A673 (cell line): ENCODE measurements around the gene C11orf87. TPM values are rescaled to one million over a fixed set of nuclear protein-coding genes. Genes with fewer than 3 reads are reported as not detected.

Experiments used
- BruUV-seq: library from RNA; stranded (reverse); fragments of 400-500 nt; replicated peaks from 2 replicates; lab custom pipeline; 2021; lab: Mats Ljungman, UMichigan
- CTCF ChIA-PET: fragments of 300-600 bp; sonication (Branson Sonifier 250); formaldehyde crosslinking; loops from one replicate; lab custom pipeline; 2022; ENCODE audit warnings: antibody characterized with exemption; lab: Charles Lee
- POLR2A ChIA-PET: fragments of 300-600 bp; sonication (Branson Sonifier 250); formaldehyde crosslinking; loops from one replicate; lab custom pipeline; 2022; ENCODE audit warnings: antibody characterized with exemption; ENCODE audit not compliant: low non-redundant PET; lab: Charles Lee
- DNase-seq: peaks from one replicate; pipeline ENCODE4 v3.0.0-alpha.2; 2015; ENCODE audit warnings: low spot score
- H3K27ac ChIP-seq: fragments of 200-600 bp; sonication (generic); 2 replicates; pipeline ENCODE4 v1.5.1; 2016; ENCODE audit warnings: mixed run types, low read depth, mild to moderate bottlenecking, mixed read lengths, antibody characterized with exemption, low read length; ENCODE audit not compliant: poor library complexity, severe bottlenecking
- H3K27me3 ChIP-seq: fragments of 200-600 bp; sonication (generic); replicated peaks from 2 replicates; pipeline ENCODE4 v1.6.1; 2017; ENCODE audit warnings: mixed run types, low read depth, mild to moderate bottlenecking, mixed read lengths, antibody characterized with exemption, low read length; ENCODE audit not compliant: insufficient read depth, poor library complexity
- H3K36me3 ChIP-seq: fragments of 200-600 bp; sonication (generic); 2 replicates; pipeline ENCODE4 v1.6.1; 2016; ENCODE audit warnings: mixed run types, mild to moderate bottlenecking, mixed read lengths, antibody characterized with exemption, low read length; ENCODE audit not compliant: insufficient read depth, poor library complexity, severe bottlenecking
- H3K4me1 ChIP-seq: fragments of 200-600 bp; sonication (generic); 2 replicates; pipeline ENCODE4 v1.6.1; 2017; ENCODE audit warnings: mixed run types, mild to moderate bottlenecking, mixed read lengths, antibody characterized with exemption, low read length; ENCODE audit not compliant: insufficient read depth, poor library complexity, severe bottlenecking
- H3K4me3 ChIP-seq: fragments of 200-600 bp; sonication (generic); 2 replicates; pipeline ENCODE4 v1.5.1; 2016; ENCODE audit warnings: low read depth, mixed run types, mild to moderate bottlenecking, mixed read lengths, low read length; ENCODE audit not compliant: poor library complexity, severe bottlenecking
- H3K9me3 ChIP-seq: fragments of 200-600 bp; sonication (generic); 2 replicates; pipeline ENCODE4 v1.6.1; 2016; ENCODE audit warnings: mixed run types, low read depth, mild to moderate bottlenecking, mixed read lengths, antibody characterized with exemption, low read length; ENCODE audit not compliant: poor library complexity, severe bottlenecking
- EZH2 ChIP-seq: fragments of 200-600 bp; sonication (generic); IDR thresholded peaks from 2 replicates; pipeline ENCODE4 v1.6.1; 2017; ENCODE audit warnings: borderline replicate concordance, low read depth, mild to moderate bottlenecking, mixed read lengths, antibody characterized with exemption, low read length; ENCODE audit not compliant: poor library complexity, severe bottlenecking
- intact Hi-C: fragments of 100-400 bp; cut with micrococcal nuclease; formaldehyde crosslinking; loops from one replicate; pipeline ENCODE4 v1.10.0; 2022; ENCODE audit not compliant: unreplicated experiment
- total RNA-seq: library from RNA; stranded (reverse); gene quantifications from 2 replicates; pipeline ENCODE4 v1.2.3, GENCODE V29; 2021
- TF ChIP-seq, protein P1 (sequence below): fragments of 300-800, 200-600 bp; sonication (generic); conservative IDR thresholded peaks from 2 replicates; pipeline ENCODE4 v1.5.1; 2017; ENCODE audit warnings: low read depth, mild to moderate bottlenecking, antibody characterized with exemption, low read length, moderate library complexity, mixed read lengths

The C11orf87 gene
- total RNA-seq, 1 experiment from 2014 or later: not detected

- ChIA-PET POLR2A (interaction anchor here (0.6 kb wide), 1 partner anchor 341 kb away, joined by 3 read pairs; no protein-coding TSS in a partner anchor), CTCF (no interaction called here)
- no peaks in the 10 kb centered on the region for H3K36me3 ChIP-seq
- no peak for DNase-seq
- TF ChIP-seq, protein P1, sequence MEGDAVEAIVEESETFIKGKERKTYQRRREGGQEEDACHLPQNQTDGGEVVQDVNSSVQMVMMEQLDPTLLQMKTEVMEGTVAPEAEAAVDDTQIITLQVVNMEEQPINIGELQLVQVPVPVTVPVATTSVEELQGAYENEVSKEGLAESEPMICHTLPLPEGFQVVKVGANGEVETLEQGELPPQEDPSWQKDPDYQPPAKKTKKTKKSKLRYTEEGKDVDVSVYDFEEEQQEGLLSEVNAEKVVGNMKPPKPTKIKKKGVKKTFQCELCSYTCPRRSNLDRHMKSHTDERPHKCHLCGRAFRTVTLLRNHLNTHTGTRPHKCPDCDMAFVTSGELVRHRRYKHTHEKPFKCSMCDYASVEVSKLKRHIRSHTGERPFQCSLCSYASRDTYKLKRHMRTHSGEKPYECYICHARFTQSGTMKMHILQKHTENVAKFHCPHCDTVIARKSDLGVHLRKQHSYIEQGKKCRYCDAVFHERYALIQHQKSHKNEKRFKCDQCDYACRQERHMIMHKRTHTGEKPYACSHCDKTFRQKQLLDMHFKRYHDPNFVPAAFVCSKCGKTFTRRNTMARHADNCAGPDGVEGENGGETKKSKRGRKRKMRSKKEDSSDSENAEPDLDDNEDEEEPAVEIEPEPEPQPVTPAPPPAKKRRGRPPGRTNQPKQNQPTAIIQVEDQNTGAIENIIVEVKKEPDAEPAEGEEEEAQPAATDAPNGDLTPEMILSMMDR: no peak
- no peak for TF ChIP-seq EZH2
- H3K27me3 ChIP-seq: peaks cover 6% of the 10 kb centered on the region
- intact Hi-C loops: no loop called here
- BruUV-seq: no TSS peak
- no peaks in the 10 kb centered on the region for H3K4me1 ChIP-seq
- no peaks in the 10 kb centered on the region for H3K9me3 ChIP-seq
- H3K4me3 ChIP-seq: no peak overlapping the region
- H3K27ac ChIP-seq: no peak overlapping the region
These were observed 21.1 kb downstream of the C11orf87 start for GRCh38 chr11:109443052-109443451.

DNA sequence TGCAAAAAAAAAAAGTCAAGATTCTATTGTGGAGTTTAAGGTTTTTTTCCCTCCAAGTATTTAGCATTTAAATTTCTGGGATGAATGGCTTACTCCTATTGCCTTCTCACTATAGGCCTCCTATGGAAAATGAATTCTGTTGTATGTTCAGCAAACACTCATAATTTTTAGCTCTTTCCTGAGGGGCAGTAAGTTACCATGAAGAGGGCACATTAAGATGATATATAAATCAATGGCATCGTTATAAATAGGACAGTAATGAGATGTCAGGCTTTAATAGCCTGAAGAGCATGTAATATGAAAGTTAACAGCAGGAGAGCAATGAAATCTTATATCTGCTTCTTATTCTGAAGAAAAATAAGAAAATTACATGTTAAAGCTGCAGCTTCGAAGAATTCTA lies 32.9 kb downstream of the C11orf87 start:
- ChIA-PET POLR2A (no interaction called here), CTCF (no interaction called here)
- no peak for DNase-seq
- Histone ChIP-seq H3K27me3 (peaks cover 7% of the 10 kb centered on the region), H3K4me1 (no peaks in the 10 kb centered on the region), H3K9me3 (no peaks in the 10 kb centered on the region), H3K4me3 (no peak overlapping the region), H3K36me3 (no peaks in the 10 kb centered on the region), H3K27ac (no peak overlapping the region)
- BruUV-seq: no TSS peak
- intact Hi-C loops: no loop called here
- TF ChIP-seq, protein P1: no peak
- TF ChIP-seq EZH2: no peak
